Measurements from ENCODE around the gene TTC33. TPM values are rescaled to one million over a fixed set of nuclear protein-coding genes. Genes with fewer than 3 reads are reported as not detected.

TTC33 gene
- polyA plus RNA-seq, 1 donor from 2014 or later = 73.5 TPM

DNA sequence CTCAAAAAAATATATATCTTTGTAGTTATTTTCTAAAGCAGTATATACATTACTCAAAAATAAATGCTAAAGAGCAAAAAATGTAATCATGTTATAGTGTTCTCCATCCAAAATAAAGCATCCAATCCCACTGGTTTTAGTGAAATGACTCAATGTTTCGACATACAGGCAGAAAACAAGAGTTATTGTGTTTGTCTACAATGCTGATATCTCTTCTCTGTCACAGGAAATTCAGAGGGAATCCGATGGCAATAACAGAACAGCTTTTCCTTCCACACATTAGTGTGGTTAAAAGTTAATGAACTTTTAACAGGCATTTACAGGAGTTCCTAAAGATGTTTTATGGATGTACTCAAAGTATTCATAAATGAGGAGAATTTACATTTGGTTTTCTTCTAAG lies 12.0 kb downstream of the TTC33 start:
- Histone ChIP-seq H3K79me2 (replicated peaks; ENCODE audit: insufficient read depth, low read length) (peaks cover 8% of the 10 kb centered on the region), H3K27ac (ENCODE audit: low read length) (no peak overlapping the region), H3K9me2 (ENCODE audit: insufficient read depth, low read length) (no peaks in the 10 kb centered on the region), H3K27me3 (ENCODE audit: insufficient read depth, low read depth, low read length) (no peaks in the 10 kb centered on the region), H4K20me1 (ENCODE audit: insufficient read depth) (no peaks in the 10 kb centered on the region), H3K9me3 (ENCODE audit: low read length) (no peaks in the 10 kb centered on the region), H2AFZ (ENCODE audit: low read depth, low read length) (no peak overlapping the region), H3K4me3 (ENCODE audit: low read length) (no peak overlapping the region), H3K36me3 (ENCODE audit: insufficient read depth, low read length) (peaks cover 10% of the 10 kb centered on the region), H3K4me2 (ENCODE audit: low read length) (no peak overlapping the region), H3K9ac (ENCODE audit: low read length) (no peak overlapping the region), H3F3A (ENCODE audit: insufficient read depth, low read length, poor library complexity, severe bottlenecking) (no peaks in the 10 kb centered on the region)
- TF ChIP-seq, protein P1, sequence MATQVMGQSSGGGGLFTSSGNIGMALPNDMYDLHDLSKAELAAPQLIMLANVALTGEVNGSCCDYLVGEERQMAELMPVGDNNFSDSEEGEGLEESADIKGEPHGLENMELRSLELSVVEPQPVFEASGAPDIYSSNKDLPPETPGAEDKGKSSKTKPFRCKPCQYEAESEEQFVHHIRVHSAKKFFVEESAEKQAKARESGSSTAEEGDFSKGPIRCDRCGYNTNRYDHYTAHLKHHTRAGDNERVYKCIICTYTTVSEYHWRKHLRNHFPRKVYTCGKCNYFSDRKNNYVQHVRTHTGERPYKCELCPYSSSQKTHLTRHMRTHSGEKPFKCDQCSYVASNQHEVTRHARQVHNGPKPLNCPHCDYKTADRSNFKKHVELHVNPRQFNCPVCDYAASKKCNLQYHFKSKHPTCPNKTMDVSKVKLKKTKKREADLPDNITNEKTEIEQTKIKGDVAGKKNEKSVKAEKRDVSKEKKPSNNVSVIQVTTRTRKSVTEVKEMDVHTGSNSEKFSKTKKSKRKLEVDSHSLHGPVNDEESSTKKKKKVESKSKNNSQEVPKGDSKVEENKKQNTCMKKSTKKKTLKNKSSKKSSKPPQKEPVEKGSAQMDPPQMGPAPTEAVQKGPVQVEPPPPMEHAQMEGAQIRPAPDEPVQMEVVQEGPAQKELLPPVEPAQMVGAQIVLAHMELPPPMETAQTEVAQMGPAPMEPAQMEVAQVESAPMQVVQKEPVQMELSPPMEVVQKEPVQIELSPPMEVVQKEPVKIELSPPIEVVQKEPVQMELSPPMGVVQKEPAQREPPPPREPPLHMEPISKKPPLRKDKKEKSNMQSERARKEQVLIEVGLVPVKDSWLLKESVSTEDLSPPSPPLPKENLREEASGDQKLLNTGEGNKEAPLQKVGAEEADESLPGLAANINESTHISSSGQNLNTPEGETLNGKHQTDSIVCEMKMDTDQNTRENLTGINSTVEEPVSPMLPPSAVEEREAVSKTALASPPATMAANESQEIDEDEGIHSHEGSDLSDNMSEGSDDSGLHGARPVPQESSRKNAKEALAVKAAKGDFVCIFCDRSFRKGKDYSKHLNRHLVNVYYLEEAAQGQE (IDR thresholded peaks at IDR 0.05; ENCODE audit: borderline replicate concordance) = no peak
- no peak for TF ChIP-seq MXI1 (conservative IDR thresholded peaks at IDR 0.05; ENCODE audit: poor library complexity, severe bottlenecking)
- no peak for TF ChIP-seq TAF1 (IDR thresholded peaks at IDR 0.05; ENCODE audit: low read depth)
- no peak for TF ChIP-seq EZH2 (IDR thresholded peaks at IDR 0.05; ENCODE audit: borderline replicate concordance, insufficient read depth, low read length, poor library complexity, severe bottlenecking)
- no peak for TF ChIP-seq SMC3 (conservative IDR thresholded peaks at IDR 0.05; ENCODE audit: poor library complexity)
- no peak for TF ChIP-seq POLR2AphosphoS5 (IDR thresholded peaks at IDR 0.05)

DNA sequence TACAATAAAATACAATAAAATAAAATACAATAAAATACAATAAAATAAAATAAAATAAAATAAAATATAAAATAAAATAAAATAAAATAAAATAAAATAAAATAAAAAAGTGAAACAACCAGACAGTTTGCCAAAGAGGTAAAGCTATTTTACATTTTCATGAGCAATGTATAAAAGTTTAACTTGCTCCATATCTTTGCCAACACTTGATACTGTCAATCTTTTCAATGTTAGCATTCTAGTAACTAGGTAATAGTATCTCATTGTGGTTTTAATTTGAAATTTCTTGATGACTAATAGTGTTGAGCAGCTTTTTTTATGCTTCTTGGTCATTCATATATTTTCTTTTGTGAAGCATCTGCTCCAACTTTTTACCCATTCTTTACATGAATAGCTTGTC lies 17.3 kb downstream of the TTC33 start:
- TF ChIP-seq EP300 (conservative IDR thresholded peaks at IDR 0.05; ENCODE audit: poor library complexity, severe bottlenecking) (no peak), RAD21 (conservative IDR thresholded peaks at IDR 0.05) (no peak), POLR2AphosphoS5 (IDR thresholded peaks at IDR 0.05) (no peak), EZH2 (IDR thresholded peaks at IDR 0.05; ENCODE audit: borderline replicate concordance, insufficient read depth, low read length, poor library complexity, severe bottlenecking) (no peak), SMC3 (conservative IDR thresholded peaks at IDR 0.05; ENCODE audit: poor library complexity) (no peak), TAF1 (IDR thresholded peaks at IDR 0.05; ENCODE audit: low read depth) (no peak), MXI1 (conservative IDR thresholded peaks at IDR 0.05; ENCODE audit: poor library complexity, severe bottlenecking) (no peak)
- TF ChIP-seq, protein P1 (IDR thresholded peaks at IDR 0.05; ENCODE audit: borderline replicate concordance) = no peak
- TF ChIP-seq, protein P2, sequence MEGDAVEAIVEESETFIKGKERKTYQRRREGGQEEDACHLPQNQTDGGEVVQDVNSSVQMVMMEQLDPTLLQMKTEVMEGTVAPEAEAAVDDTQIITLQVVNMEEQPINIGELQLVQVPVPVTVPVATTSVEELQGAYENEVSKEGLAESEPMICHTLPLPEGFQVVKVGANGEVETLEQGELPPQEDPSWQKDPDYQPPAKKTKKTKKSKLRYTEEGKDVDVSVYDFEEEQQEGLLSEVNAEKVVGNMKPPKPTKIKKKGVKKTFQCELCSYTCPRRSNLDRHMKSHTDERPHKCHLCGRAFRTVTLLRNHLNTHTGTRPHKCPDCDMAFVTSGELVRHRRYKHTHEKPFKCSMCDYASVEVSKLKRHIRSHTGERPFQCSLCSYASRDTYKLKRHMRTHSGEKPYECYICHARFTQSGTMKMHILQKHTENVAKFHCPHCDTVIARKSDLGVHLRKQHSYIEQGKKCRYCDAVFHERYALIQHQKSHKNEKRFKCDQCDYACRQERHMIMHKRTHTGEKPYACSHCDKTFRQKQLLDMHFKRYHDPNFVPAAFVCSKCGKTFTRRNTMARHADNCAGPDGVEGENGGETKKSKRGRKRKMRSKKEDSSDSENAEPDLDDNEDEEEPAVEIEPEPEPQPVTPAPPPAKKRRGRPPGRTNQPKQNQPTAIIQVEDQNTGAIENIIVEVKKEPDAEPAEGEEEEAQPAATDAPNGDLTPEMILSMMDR (IDR thresholded peaks at IDR 0.05; ENCODE audit: poor library complexity, severe bottlenecking) = no peak
- Histone ChIP-seq H3K36me3 (ENCODE audit: insufficient read depth, low read length) (peaks cover 13% of the 10 kb centered on the region), H3K27me3 (ENCODE audit: insufficient read depth, low read depth, low read length) (no peaks in the 10 kb centered on the region), H2AFZ (ENCODE audit: low read depth, low read length) (no peak overlapping the region), H3F3A (ENCODE audit: insufficient read depth, low read length, poor library complexity, severe bottlenecking) (no peaks in the 10 kb centered on the region), H3K27ac (ENCODE audit: low read length) (no peak overlapping the region), H3K79me2 (replicated peaks; ENCODE audit: insufficient read depth, low read length) (peaks cover 6% of the 10 kb centered on the region), H4K20me1 (ENCODE audit: insufficient read depth) (no peaks in the 10 kb centered on the region), H3K4me3 (ENCODE audit: low read length) (no peak overlapping the region), H3K9me3 (ENCODE audit: low read length) (no peaks in the 10 kb centered on the region), H3K4me2 (ENCODE audit: low read length) (no peak overlapping the region), H3K9ac (ENCODE audit: low read length) (no peak overlapping the region), H3K9me2 (ENCODE audit: insufficient read depth, low read length) (no peaks in the 10 kb centered on the region)

All from neural cell (in vitro differentiated cells).